GM19372 (cell line): Measurements from ENCODE around the gene NADK.
"Not testable (repeated sequence)": the region's sequence is repeated elsewhere in the genome, so short reads cannot be mapped to it uniquely, and the experiment has no call there.

Experiments
- ATAC-seq: cut with Tn5 transposase; IDR thresholded peaks from one replicate; pipeline ENCODE4 v1.9.1; 2021; ENCODE audit warnings: mild to moderate bottlenecking, low read depth, moderate library complexity; ENCODE audit not compliant: unreplicated experiment

The NADK gene

DNA sequence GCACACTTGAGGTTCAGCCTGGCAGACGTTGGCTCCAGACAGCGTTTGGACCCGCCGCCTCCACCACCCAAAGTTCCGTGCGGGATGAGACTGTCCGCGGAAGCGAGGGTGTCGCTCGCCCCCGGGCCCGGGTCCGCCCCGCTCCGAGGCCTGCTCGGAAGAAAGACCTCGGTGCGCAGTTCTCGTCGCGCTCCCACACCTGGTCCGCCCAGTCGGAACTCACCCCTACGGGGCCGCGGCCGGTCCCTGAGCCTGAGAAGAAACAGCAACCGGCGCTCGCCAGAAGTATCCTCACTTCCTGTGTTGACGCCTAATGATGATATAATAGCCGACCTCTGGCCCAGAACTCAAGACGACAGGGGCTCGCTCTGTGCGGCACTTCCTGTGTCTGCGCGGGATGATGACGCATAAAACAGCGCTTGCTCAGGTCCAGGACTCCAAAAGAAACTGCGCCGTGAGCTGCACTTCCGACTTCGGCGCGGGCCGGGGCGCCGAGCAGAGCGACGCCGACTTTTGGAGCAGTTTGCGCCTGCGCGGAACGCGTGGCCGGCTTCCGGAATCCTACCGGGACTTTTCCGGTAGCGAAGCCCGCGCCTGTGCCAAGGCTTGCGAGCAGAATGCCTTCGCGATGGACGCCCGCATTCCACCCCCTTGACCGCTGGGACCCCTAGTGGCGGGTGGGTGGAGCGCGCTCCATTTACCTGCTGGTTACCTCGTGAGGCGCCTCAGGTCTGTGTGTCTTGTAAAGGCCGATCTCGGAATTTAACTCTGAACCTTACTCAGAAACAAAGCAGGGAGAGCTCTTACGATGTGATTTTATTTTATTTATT, 54.0 kb downstream of the NADK start, which contains the start of gene CDK11A:
Gene CDK11A, minus strand, starts transcription at position 323 of the 830 bp plus-strand sequence. CDS start 1,539 bp downstream, outside the sequence.
- ATAC-seq: peak; percentile 93

DNA sequence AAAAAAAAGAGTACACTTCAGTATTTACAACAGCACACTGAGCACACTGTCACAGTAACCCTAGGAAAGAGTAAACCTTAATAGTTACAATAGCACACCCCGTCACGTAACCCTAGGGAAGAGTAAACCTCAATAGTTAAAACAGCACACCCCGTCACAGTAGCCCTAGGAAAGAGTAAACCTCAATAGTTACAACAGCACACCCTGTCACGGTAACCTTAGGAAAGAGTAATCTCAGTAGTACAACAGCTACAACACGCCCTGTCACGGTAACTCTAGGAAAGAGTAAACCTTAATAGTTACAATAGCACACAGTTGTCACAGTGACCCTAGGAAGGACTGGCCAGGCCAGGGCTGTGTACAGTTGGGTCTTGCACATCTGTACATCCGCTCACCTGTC, 57.1 kb downstream of the NADK start:
- ATAC-seq: no peak

DNA sequence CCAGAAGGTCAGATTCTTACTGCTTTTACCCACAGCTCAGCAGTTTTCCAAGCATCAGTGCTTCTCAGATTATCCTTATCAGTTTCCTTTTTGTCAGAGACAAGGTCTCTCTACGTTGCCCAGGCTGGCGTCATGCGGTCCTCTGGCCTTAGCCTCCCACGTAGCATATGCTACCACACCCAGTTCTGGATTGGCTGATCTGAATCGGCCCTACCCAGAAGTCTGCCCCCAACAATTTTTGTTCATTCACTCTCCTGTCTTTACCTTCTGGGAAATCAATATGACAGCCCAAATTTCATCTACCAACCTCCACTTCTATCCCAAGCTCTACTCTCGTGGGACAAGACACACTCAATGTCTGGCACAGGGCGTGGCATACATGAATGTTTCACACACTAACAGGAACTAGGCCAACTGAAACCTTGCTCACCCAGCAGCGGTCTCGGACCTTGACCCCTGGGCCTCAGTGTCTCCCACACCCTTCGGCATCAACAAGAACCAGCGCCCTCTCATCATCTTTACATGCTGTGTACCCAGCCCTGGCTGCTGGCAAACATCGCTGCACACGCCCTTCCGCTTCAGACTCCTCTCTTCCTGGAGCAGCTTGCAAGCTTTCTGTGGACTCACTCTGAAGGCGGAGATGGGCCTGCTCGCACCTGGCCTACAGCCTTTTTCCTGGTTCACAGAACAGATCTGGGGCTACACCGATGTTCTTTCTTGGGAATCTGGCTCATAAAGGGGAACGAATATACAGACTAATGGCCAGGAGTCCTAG, 63.0 kb downstream of the NADK start:
- ATAC-seq: not testable (repeated sequence)

GRCh38 chr1:1707897-1708296, 70.4 kb downstream of the NADK start:
- ATAC-seq: not testable (repeated sequence)

DNA sequence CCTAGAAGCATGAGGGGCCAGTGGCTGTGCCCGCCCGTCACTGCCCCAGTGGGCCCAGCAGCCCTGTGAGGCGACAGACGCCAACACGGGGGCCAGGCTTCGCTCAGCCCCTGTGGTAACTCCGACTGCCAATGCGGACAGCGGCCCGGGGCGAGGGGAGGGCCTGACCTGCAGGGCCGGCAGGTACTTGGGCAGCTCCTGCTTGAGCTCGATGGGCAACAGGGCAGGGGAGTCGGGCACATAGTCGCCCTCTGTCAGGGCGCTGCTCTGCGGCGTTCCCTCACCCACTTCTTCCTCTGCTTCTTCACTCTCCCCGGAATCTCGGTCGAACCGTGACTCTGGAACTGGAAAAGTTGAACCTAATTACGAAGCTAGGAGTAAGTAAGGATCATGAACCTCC, 71.0 kb downstream of the NADK start:
- not testable (repeated sequence) for ATAC-seq

- ATAC-seq: not testable (repeated sequence)
Measured at GRCh38 chr1:1705623-1706022, 72.6 kb downstream of the NADK start.

- ATAC-seq: not testable (repeated sequence)
Measured at GRCh38 chr1:1704284-1704957, 73.8 kb downstream of the NADK start.

- ATAC-seq: no peak
Measured at GRCh38 chr1:1703796-1704195, 74.5 kb downstream of the NADK start.

DNA sequence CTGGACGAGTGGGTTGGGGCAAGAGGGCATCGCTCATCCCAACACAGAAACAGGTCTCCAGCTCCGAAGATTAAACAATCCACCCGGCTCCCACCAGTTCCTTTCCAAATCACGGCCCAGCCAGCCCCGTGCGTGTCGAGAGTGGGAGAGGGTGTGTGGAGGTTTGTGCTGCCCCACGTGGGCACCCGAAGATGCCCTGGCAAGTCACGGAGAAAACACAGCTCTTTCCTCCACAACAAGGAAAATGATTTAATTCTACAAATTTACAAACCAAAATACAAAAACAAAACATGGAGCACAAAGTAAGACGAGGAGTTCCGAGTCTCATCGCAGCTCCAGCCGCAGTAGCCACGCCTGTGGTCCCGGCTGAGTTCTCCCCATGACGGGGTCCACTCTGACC, 75.8 kb downstream of the NADK start:
- not testable (repeated sequence) for ATAC-seq
